G401.6 (cell line): Measurements from ENCODE around the gene ALDH4A1.
"Not testable (repeated sequence)": the region's sequence is repeated elsewhere in the genome, so short reads cannot be mapped to it uniquely, and the experiment has no call there.

ENCODE experiments used
- FAIRE-seq: peaks from 2 replicates; lab custom pipeline; 2012; peaks lifted over from hg19 to GRCh38; lab: Jason Lieb, UNC

Gene ALDH4A1

GRCh38 chr1:18900303-18900841 is 2.0 kb downstream of the ALDH4A1 start:
- FAIRE-seq: no peak

DNA sequence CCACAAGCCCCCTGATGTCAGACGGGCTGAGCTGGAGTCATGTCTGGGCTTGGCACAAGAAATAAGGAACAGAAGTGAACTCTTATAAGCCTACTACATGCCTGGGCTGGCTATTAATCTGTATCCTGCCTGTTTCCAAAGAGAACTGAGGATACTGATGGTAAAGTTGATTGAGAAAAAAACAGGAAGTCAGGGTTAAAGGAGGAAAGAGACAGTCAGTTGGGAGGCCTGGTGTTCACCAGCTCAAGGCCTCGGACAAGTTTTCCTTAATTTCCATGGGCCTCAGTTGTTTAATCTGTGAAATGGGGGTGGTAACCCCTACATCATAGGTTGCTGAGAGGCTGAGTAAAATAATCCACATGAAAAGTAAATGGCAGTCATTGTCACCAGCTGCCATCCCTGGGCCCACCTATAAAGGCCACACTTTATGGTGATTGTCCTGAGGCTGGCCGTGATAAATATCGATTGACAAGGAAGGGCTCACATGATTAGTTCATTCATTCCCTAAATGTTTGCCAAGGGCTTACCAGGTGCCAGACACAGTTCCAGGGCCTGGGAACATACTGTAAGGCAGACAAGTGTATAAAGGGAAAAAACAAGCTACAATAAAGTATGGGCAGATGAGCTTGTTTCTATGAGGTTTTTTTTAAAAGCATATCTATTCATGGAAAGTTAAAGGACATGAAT is 2.8 kb downstream of the ALDH4A1 start:
- no peak for FAIRE-seq

DNA sequence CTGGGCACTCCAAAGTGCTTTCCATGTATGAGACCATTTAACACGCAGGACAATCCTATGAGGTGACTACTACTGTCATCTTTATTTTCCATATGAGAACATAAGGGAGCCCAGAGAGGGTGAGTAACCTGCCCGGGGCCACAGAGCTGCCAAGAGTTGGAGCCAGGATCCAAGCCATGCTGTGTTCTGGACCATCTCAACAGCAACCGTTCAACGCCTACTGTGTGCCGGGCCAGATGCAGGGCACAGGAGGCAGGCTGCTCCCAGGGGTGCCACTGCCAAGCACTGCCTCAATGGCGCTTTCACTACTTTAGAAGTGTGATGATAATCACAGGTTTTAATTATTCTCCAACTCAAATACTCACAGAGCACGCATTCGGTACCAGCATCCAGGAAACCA is 3.8 kb downstream of the ALDH4A1 start:
- no peak for FAIRE-seq

- no peak for FAIRE-seq
Measured at GRCh38 chr1:18895317-18895716, 7.0 kb downstream of the ALDH4A1 start.

GRCh38 chr1:18893120-18893519 is 9.2 kb downstream of the ALDH4A1 start:
- FAIRE-seq: no peak

DNA sequence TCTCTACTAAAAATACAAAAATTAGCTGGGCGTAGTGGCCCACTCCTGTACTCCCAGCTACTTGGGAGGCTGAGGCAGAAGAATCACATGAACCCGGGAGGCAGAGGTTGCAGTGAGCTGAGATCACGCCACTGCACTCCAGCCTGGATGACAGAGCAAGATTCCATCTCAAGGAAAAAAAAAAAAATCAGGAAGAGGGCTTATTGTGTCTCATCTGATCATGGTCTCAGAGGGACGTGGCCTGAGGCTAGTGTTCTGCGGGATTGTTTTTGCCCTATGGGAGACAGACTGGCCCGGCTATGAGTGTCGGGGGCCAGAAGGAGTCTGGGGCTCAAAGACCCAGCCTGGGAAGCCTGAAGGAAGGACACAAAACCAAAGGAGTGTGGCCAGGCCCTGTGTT is 10.5 kb downstream of the ALDH4A1 start:
- FAIRE-seq: not testable (repeated sequence)

DNA sequence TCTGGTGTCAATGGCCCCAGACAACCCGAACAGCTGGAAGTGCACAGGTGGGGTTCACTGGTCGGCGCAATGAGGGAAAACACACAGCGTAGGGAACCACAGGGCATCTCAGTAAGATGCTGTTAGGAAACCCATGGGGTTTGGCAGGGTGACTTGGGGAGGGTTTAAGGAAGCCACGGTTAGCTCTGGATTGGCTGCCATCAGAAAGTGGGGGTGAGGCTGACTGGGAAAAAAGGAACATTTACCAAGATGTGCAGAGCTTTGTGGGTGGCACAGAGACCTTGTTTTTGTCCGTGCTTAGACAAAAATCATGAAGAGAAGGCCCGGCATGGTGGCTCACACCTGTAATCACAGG is 11.0 kb downstream of the ALDH4A1 start:
- FAIRE-seq: no peak

- no peak for FAIRE-seq
Measured at GRCh38 chr1:18890706-18891425, 11.5 kb downstream of the ALDH4A1 start.

DNA sequence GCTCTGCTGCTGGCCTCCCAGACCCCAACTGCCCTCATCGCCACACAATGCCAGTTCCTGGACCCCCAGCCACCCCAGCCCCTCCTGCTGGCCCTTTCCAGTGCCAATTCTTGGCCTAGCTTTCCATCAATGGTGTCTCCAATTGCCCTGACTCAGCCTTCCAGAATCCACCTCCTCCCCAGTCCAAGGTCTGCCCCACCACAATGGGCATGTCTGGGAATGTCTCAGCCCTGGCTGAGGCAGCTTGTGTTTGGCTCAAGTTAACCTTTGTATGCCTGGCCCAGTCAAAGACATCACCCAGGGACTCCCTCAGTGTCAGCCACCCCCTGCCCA is 16.4 kb downstream of the ALDH4A1 start:
- FAIRE-seq: no peak

DNA sequence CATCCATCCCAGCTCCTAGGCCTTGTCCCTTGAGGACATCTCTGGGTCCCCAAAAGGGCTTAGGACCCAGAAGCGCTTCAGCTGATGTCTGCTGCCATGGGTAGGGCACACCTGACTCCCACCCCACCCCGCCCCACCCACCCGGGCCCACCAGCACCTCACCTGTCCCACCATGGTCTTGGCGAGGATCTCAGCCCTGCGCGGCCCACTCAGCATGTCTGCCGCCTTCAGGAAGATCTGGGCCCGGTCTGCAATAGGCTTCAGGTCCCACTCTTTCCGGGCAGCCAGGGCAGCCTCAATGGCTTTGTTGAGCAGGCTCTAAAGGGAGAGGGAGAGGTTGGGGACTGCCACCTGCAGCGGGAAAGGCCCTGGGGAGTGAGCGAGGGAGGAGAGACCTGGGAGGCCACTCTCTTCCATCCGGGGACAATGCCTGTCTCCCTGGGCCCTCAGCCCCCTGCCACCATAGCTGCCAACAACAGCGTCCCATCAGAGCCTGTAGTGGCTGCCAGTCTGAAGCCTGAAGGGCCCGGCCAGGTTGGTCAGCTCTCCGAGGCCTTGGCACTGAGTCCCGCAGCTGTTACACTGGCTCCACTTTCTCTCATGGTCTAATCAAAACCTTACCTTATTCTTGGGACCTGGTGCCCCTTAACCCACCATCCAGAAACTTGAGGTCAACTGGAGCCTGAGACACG is 16.9 kb downstream of the ALDH4A1 start:
- no peak for FAIRE-seq

GRCh38 chr1:18884727-18885126 is 17.6 kb downstream of the ALDH4A1 start:
- no peak for FAIRE-seq

DNA sequence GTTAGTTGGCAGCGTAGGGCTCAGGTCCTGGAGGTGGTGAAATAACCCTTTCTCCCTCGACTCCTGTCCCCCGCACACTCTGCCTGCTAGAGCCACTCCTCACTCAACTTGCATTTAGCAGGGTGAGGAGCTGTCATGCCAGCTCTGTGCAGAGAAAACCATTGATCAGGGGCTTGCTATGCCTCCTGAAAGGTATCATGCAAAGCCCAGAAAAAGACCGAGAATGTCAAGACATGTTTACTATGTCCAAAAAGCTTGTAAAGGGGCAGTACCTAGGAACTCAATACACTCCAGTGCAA is 18.0 kb downstream of the ALDH4A1 start:
- FAIRE-seq: no peak

DNA sequence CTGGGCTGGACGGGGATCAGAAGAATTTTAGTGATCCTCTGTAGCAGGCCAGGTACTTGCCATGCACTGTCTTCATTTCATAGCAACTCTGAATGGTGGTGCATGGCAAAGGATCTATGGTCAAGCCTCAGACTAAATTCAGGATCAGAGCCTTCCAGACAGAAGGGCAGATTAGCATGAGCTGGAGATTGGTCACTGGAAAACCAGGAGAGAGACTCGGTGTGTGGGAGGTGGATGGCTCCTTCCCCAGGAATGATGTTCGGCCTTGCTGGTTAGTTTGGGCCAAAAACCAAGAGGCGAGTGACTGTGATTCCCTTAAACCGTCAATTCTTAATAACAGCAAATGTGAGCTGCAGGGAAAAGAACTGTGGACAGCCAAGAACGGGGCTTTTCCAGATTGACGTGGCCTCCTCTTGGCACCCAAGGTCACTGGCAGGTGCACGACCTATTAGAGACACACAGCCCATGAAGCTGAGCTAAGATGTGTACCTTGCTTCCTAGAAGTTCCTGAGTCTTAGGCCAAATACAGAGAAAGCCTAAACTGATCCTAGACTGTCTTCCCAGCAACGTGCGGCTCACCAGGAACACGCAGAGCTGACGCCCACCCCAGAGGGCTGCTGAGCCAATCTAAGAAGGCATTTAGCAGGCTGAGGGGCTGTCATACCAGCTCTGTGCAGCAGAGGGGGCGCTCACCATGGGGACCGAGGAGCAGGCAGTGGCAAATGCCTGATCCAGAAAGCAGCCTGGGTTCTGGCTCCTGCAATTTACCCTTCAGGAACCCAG is 18.5 kb downstream of the ALDH4A1 start:
- FAIRE-seq: peak; percentile 67

- no peak for FAIRE-seq
Measured at GRCh38 chr1:18883079-18883478, 19.3 kb downstream of the ALDH4A1 start.

- FAIRE-seq: no peak
Measured at GRCh38 chr1:18882486-18882885, 19.9 kb downstream of the ALDH4A1 start.

DNA sequence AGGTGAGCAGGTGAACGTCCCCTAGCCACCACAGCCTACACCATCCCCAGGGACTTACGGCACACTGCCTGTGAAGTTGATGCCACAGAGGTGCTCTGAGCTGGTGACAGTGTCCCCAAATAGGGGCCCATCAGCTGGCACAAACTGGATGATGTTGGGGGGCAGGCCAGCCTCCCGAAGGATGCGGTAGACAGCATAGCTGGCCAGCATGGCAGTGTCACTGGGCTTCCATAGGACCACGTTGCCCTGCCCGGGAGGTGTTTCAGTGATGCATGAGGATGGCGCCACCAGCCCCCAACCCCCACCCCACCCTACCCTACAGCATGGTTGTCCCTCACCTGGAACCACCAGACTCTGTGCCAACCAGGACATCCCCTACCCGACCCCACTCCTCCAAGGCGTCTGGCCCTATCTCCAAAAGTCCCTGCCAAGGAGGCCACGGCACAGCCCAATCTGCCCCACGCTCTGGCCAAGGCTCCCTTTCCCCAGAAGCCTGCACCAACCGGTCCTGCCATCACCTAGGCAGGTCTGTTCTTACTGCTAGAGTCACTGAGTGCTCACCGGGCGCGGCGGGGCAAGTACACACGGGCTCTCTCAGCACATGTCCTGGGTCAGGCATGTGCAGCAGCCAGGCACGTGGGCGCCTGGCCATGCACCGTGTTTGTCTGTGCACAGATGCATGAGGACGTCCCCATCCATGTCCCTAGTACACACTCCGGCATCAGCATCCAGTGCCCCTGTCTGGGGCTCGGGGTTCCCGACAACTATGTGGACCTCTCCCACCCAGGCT is 20.5 kb downstream of the ALDH4A1 start:
- no peak for FAIRE-seq

DNA sequence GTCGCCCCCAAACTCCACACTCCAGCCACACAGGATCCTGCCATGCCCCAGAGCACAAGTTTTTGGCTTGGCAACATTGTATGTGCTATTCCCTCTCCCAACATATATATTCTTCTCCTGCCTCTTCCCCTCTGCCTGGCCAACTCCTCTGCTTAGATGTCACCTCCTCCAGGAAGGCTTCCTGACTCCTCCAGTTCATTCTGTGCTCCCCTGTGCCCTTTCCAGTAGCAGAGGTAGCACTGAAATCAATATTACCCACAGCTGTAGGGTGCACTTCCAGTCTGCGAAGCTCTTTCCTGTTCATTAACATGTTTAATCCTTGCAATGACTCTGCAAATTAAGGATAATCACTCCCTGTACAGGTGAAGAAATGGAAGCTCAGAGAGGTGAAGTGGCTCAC is 21.2 kb downstream of the ALDH4A1 start:
- FAIRE-seq: no peak

- no peak for FAIRE-seq
Measured at GRCh38 chr1:18880585-18880984, 21.8 kb downstream of the ALDH4A1 start.

GRCh38 chr1:18879791-18880309 is 22.5 kb downstream of the ALDH4A1 start:
- FAIRE-seq: no peak

- FAIRE-seq: no peak
Measured at GRCh38 chr1:18879215-18879790, 23.1 kb downstream of the ALDH4A1 start.

- no peak for FAIRE-seq
Measured at GRCh38 chr1:18878538-18879214, 23.7 kb downstream of the ALDH4A1 start.
